HG03039 (cell line): ENCODE data around the gene DNALI1.
"Not testable (repeated sequence)": the region's sequence is repeated elsewhere in the genome, so short reads cannot be mapped to it uniquely, and the experiment has no call there.

Source experiments
- ATAC-seq: cut with Tn5 transposase; IDR thresholded peaks from one replicate; pipeline ENCODE4 v1.9.1; 2021; ENCODE audit warnings: mild to moderate bottlenecking, moderate library complexity; ENCODE audit not compliant: unreplicated experiment

The DNALI1 gene

DNA sequence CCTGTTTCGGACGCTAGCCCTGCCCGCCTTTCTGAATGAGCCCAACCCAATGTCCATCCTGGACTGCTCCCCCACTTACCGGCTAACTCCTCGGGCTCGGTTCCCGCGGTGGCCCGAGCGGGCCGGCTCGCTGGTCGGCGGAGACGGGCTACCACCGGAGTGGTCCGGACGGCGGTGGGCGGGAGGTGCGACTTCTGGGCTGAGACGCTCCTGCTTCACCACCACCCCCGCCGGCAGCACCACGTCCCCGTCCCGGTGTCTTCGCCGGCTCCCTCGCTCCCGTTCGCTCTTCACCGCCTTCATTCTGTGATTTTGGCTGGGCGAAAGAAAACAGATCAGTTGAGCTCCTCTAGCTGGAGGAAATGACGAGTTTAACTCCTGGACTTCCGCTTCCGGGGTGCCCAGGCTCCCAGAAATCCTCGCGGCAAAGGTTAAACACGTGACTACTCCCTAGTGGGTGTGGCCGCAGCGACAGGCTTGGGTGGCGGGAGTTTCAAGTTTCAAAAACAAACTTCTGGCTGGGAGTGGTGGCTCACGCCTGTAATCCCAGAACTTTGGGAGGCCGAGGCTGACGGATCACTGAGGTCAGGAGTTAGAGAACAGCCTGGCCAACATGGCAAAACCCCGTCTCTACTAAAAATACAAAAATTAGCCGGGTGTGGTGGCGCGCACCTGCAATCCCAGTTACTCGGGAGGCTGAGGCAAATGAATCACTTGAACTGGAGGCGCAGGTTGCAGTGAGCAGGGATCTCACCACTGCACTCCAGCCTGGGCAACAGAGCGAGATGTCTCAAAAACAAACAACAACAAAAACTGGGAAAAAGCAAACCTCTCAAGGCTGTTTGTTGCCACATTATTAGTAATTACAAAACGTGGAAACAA lies 2.6 kb upstream of the DNALI1 start, which contains the start of gene SNIP1:
TSS of gene SNIP1 (minus strand) at position 367 of the 882 bp plus-strand sequence. CDS start at position 303, 64 bp downstream.
- ATAC-seq, result peak; percentile 79

DNA sequence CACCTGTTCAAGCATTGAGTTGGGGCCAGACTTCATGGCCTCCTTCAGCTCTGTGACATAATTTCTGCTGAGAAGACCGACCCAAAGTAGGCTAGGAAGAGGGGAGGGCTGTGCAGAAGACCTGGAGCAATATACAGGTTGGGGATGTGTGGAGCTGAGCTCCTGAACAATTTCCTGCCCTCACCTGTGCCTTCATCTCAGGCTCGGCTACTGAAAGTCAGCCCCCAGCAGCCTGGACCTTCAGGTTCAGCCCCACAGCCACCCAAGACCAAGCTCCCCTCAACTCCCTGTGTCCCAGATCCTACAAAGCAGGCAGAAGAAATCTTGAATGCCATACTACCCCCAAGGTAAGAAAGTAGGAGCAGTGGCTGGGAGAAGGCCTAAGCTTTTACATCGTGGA lies 662 bp downstream of the DNALI1 start:
- ATAC-seq, result no peak

DNA sequence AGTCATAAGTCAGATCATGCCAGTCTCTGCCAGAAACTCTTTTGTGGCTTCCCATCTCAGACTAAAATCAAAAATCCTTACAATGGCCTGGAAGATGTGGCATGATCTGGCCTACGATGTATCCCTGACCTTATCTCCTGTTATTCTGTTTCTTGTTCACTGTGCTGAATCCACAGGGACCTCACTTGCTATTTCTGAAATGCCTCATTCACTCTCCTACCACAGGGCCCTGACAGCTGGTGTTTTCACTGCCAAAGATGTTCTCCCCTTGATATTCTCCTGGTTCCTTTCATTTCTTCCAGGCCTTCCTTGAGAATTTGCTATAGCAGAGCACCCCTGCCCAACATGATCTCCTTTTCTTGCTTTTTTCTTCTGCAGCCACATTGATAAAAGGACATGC lies 1.7 kb downstream of the DNALI1 start:
- ATAC-seq, result no peak

DNA sequence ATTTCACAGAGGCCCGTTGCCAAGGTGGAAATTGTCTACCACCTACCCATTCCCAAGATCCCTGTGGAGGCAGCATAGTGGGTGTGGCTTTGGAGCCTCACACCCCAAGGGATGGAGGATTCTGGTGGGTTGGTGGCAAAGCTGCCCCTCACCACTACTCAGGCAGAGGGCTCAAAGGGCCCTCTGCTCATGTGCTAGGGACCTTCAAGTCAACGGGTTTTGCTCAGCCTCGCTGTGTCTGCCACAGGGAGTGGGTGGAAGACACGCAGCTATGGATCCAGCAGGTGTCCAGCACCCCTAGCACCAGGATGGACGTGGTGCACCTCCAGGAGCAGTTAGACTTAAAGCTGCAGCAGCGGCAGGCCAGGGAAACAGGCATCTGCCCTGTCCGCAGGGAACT lies 2.3 kb downstream of the DNALI1 start:
- no peak for ATAC-seq

DNA sequence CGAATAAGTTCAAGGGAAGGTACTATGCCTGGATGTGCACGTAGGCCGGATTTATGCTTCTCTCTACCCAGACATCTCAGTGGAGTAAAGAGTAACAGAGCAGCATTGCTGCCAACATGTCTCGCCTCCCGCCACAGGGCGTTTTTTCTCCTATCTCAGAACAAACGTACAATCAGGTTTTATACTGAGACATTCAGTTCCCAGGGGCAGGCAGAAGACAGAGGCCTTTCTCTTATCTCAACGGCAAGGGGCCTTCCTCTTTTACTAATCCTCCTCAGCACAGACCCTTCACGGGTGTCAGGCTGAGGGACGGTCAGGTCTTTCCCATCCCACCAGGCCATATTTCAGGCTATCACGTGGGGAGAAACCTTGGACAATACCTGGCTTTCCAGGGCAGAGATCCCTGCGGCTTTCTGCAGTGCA lies 3.2 kb downstream of the DNALI1 start:
- not testable (repeated sequence) for ATAC-seq

DNA sequence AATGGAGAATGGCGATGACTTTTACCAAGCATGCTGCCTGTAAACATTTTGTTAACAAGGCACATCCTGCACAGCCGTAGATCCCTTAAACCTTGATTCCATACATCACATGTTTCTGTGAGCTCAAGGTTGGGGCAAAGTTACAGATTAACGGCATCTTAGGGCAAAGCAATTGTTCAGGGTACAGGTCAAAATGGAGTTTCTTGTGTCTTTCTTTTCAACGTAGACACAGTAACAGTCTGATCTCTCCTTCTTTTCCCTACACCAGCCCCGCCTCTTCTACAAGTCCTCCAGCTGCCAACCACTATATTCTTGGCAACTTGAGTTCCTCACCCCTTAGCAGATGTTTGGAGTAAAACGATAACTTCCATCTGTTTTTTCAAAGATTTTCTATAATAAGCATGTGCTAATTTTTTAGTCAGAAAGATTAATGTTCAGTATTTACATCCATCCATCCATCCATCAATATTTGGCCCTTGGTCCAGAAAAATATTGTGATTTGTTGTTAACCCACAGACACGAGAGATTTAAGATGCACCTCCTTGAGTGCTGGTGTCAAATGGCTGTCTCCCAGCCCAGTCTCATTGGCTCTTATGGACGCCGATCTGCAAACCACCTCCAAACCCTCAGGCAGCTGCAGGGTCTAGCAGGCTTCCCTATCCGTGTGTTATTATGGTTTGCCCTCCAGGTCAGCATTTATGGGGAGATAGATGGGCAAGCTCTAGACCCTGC lies 3.8 kb downstream of the DNALI1 start:
- ATAC-seq, result no peak

DNA sequence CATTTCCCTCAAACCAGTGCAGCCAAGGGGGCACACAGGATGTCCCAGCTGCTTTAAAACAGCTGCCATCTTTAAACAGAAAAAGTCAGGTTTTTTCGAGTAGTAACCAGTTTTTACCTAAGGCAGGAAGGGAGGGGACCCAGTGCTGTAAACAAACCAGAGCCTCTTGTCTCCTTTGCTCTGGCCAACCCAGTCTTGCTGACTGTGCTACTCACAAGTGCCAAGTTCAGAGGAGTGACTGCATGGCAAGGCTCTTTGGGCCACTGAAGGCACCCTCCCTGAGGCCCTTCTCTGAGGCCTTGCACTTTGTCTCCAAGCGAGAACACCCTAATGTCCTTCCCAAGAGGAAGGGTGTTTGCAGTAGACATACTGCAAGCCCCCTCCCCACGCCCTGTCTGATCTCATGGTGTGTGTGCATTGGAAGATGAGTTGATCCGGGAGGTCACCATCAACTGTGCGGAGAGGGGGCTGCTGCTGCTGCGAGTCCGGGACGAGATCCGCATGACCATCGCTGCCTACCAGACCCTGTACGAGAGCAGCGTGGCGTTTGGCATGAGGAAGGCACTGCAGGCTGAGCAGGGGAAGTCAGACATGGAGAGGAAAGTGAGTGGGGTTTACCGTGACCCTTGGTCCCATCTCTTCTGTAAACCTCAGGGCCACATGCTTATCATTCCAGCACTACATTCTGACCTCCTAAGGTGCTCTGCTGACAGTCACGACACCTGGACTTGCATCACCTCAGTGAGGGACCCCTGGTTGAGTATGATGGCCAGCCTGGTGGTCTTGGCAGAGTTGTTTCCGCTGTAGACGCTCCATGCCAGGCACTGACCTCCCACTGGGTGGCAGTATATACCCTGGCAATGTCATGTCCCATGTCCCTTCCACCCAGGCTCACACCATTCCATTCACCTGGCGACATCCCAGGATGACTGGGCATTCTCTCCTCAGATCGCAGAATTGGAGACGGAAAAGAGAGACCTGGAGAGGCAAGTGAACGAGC lies 4.7 kb downstream of the DNALI1 start:
- ATAC-seq, result no peak

DNA sequence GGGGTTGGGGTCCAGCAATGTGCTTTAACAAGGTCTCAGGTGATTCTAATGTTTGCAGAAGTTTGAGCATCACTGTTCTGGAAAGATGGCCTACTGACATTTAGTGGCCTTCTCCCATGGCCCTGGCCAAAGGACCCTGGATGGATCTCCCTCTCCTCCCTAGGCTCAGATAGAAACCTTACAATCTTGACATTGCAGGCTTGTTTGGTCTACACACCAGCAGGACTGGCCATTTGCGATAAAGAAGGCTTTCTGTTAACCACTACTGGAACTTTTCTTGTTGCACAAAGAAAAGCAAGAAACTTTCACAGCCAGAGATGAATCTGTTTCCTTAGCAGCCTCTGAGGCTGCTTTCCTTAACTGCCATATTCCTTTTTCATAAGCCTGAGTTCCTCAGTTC lies 6.2 kb downstream of the DNALI1 start:
- no peak for ATAC-seq

DNA sequence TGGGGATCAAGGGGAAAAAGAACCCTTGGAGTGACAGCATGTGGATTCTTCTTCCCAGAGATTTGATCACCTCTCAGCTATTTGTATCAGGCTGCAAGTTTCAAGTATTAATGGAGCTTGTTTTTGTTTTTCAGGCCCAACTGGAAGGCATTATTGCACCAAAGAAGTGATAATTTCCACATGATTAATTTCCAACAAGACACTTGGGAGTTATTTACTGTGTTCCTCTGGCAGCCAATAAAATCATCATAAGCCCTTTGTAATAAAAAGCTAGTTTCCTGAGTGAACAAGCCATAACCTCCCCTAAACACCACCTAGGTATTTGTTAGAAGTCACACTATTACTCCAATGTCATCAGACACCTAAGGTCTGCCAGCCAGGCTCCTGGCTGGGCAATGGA lies 8.2 kb downstream of the DNALI1 start:
- no peak for ATAC-seq

DNA sequence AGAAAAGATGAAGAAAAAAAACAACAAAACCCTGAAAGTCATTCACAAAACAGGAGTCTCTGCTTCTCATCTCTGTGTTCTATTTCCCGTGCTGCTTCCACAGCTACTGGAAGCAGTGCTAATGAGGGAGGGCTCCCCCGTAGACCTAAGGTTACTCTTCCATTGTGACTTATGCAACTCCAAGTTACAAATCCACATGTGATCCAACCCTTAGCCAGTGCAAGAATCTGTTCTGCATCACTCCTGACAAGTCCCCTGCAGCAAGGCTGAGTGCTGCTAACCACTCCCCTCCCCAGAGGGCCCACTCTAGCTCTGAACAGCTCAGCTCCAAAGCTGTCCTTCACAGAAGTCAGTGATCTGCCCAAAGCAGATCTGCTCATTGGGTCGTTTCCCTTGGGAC lies 10.3 kb downstream of the DNALI1 start:
- ATAC-seq, result no peak

DNA sequence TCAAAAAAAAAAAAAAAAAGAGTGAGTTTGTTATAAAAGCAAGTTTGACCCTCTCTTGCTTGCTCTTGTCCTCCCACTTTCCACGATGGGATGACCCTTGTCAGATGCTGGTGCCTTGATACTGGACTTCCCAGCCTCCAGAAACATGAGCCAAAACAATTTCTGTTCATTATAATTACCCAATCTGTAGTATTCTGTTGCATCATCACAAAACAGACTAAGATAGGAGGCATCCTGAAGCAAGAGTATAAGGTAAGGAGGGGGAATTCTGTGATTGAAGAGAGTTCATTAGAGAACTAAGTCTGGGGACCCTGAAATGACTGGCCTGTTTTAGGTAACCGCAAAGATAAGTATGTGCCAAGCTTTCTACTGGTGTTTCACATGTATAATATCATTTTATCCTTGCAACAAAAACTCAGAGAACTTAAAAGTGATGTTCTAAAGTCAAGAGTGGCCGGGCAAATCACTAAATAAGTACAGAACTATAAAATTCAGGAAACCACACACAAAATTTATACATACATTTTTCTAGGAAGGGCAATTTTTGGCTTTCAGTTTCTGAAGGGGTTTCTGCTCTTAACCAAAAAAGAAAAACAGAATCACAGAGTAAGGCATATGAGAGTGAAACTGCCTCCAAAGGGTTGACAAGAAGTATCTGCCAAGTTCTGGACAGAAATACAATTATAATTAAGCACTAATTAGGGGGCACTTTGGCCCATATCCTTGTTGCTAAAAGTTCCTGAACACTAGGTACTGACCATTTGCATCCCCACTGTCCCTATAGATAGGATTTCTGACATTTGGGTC lies 14.0 kb downstream of the DNALI1 start:
- ATAC-seq, result no peak

DNA sequence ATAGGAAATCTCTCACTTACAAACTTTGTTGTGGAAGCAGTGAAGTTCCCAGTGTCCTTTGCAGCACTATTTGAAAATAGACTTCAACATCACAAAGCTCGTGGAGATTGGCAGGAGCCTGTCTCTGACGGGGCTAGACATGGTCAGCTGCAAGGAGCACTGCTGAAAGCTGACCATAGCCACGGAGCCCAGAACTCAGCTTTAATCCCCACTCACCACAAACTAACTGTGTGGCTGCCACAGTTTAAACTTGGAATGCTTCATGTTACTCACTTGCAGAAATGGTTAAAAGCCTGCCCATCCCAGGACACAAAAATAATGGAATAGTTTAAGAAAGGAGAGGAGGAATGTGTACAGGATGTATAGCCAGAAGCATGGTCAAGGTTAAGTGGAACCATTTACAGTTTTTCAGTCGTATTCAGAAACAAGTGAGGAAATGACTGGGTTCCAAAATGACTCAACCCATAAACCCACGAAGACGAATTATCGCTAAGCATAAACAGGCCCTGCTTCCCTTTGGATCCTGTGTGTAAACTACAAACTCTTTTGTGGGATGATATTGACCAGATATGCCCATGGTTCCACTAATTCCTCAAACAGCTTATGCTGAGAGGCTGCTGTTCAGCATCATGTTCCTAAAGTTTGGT lies 18.2 kb downstream of the DNALI1 start:
- no peak for ATAC-seq

DNA sequence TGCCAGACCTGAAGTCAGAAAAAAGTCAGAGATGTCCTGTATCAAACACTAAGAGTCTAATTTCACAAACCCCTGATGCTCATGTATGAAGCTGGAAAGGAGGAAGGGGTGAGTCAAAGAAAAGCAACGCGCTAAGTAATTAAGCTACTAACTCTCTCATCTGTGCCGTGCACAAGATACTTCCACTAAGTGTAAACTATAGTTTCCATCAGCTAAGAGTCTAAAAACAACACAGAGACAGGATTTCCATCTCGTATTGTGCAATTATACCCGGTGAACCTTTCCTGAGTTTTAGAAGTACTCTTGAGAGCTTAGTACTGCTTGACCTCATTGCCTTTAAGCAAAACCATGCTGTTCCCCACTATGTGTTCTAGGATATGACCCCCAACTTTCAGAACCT lies 19.0 kb downstream of the DNALI1 start:
- no peak for ATAC-seq

DNA sequence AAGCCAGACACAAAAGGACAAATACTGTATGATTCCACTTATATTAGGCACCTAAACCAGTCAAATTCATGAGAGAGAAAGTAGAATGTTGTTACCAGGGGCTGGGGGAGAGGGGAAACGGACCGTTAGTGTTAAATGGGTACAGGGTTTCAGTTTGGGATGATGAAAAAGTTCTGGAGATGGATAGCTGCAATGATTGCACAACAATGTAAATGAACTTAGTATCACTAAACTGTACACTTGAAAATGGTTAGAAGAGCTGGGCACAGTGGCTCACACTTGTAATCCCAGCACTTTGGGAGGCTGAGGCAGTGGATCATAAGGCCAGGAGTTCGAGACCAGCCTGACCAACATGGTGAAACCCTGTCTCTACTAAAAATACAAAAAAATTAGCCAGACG lies 27.8 kb downstream of the DNALI1 start:
- ATAC-seq, result not testable (repeated sequence)

DNA sequence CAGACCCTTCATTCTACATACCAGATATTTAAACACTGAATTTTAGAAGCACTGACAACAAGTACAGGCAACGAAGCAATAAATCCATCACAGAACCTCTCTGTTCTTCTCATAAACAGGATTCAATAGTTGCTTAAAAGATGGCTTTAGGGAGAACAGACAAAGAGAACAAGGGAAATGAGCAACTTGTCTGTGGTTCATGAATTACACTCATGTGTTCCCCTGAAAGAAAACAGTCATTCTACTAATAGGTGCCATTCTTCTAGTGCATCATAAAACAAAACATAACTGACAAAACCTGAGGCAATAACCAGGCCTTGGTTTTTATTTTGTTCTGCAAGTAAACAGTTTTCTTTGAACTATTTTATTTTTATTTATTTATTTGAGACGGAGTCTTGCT lies 32.2 kb downstream of the DNALI1 start:
- no peak for ATAC-seq

DNA sequence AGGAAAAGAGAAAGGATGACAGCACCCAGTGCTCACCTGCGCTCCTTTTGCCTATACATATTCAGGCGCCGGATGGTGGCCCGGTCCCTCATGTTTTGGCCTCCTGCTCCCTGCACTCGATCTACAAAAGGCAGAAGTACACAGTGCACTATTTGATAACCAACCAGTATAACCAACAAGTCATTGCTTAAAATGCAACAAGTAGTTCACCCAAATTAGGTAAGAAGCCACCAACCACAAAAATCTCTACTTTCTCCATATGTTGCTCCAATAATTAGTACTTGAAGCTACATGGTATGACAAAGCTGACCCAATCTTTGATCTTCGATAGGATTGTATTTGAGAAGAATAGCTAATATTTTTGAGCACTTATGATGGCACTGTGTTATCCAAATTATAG lies 37.0 kb downstream of the DNALI1 start:
- no peak for ATAC-seq

DNA sequence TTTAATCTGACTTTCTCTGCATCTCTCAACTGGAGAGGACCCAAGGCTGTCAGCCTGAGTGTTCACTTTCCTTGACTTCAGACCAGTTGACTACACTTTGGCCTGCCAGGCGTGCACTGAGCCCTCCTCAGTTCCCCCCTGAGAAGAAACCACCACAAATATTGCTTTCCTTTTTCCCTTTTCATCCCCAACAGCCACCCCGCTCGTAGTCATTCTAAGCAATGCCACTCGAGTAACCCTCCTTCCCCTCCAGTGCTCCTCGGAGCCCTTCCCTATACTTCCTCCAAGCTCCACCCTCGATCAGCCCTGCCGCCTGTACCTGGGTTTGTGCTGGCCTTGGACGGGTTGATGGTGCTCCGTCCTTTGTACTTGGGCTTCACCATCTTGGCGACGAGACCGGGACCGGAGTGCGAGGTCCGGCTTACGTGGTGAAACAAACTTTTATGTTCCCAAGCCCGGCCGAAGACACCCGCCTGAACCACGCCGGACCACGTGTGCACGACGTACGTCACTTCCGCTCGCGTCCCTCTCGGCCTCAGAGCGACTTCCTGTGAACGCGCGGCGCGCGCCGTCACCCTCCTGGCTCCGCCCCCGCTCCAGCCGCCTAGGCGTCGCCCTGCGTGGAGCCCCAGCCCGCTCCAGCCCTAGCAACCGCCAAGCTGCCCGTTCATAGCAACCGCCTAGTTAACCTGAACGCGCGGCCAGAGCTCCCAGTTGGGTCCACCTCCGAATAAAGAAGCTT lies 38.9 kb downstream of the DNALI1 start, which contains the start of gene GNL2:
TSS of gene GNL2 (minus strand) at position 498 of the 742 bp plus-strand sequence. CDS start at position 383, 115 bp downstream.
- ATAC-seq, result peak; percentile 94

DNA sequence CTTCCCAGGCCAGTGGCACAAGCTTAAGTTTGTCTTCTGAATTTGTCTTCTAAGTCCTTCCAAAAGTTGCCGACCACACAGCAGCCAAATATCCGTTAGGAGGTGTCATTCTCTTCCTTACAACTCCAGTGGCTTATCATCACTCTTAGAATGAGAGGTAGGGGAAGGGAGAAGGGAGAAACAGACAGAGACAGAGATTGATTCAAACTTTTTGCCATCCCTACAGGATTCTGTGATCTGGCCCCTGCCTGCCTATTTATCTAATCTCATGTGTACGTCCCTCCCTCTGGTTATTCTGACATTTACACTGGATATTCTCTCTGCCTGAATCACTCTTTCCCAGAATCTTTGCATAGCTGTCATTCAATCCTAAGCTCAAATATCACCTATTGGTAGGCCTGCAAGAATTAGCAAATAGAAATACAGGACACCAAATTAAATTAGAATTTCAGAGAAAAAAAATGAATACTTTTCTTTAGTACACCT lies 39.5 kb downstream of the DNALI1 start:
- no peak for ATAC-seq

DNA sequence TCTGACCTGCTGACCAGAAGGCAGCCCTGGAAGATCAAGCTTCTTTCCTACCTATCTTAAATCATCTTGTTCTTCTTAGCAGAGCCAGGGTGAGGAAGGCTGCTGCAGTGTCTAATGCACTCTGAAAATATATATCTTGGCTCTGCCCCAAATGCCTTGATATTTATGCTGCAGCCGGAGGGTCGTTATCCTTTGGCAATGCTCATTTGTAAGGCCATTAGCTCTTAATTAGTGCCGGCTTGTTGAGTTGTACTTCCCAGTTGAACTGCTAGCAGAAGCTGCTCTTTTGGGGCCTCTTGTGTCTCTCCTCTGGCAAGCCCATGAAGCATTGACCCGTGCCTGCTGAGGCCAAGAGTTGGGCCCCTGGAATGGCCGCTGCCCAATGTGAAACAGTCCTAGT lies 43.2 kb downstream of the DNALI1 start:
- ATAC-seq, result no peak
